Measurements from ENCODE around the gene TKFC.
"Not testable (repeated sequence)": the region's sequence is repeated elsewhere in the genome, so short reads cannot be mapped to it uniquely, and the experiment has no call there.

TKFC gene

GRCh38 chr11:61369372-61370348 lies 36.6 kb downstream of the TKFC start:
- FAIRE-seq, result no peak

DNA sequence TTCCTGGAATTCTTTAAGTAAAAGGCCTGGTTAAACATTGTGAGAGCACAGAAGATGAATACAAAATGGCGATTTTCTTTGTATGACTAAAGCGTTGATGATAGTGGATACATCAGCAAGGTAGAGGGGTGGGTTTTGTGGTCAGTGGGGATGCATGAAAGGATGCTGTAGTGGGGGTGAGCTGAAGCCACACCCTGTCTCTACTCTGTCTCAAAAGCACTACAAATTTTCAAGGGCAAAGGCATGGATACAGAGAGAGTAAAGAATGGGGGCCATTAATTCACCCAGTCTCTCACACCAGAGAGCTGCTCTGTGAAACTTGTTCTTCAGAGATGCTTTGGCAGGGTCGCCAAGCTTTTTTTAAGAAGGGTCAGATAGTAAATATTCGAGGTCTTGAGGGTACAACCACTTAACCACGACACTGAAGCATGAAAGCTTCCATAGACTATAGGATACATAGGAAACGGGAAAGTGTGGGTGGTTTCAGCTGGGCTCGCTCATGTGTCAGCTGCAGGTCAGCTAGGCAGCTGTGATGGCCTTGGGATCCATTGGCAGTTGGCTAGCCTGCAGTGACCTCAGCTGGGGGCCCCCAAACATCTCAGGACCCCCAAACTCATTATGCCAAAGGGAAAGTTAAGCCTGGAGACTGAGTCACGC lies 37.4 kb downstream of the TKFC start:
- no peak for FAIRE-seq

DNA sequence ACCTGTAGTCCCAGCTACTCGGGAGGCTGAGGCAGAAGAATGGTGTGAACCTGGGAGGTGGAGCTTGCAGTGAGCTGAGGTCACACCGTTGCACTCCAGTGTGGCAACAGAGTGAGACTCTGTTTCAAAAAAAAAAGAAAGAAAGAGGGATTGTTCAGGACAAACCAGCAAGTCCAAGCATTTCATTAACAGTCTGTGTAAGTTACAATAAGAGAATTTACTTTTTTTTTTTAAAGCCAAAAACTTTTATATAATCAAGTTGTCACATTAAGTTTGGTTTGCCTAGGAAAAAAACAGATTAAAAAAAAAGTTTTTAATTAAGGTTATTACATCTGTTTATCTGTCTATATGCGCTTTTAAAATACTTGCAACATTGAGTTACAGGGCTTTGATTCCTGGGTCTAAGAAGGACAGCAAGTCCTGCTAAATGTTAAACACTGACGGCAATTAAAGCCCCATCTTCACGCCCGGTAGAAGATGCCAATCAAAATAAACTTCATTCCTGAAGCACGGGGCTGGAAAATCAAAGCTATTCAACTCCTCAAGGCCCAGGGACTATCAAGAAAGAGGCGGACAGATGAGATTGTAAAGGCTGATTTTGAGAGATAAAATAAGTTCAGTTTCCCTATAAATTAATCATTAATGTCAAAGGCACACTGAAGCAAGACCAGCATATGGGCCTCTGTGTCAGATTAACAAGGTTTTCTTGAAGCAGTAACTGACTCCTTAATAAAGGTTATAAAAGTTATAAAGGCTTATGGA lies 39.8 kb downstream of the TKFC start:
- no peak for FAIRE-seq

DNA sequence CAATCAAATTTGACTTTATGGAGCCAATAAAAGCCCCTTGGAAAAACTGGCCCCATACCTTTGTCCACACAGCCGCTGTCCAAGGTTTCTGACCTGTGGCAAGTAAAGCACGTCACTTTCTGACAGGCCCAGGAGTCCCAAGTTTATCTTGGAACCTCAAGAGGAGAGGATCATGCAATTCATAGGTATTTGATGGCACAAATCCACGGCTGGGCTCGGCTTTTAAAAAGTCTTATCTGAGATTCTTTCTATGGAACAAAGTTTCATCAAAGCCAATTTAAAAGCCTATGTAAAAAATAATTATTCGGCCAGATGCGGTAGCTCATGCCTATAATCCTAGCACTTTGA lies 42.7 kb downstream of the TKFC start:
- FAIRE-seq, result no peak

DNA sequence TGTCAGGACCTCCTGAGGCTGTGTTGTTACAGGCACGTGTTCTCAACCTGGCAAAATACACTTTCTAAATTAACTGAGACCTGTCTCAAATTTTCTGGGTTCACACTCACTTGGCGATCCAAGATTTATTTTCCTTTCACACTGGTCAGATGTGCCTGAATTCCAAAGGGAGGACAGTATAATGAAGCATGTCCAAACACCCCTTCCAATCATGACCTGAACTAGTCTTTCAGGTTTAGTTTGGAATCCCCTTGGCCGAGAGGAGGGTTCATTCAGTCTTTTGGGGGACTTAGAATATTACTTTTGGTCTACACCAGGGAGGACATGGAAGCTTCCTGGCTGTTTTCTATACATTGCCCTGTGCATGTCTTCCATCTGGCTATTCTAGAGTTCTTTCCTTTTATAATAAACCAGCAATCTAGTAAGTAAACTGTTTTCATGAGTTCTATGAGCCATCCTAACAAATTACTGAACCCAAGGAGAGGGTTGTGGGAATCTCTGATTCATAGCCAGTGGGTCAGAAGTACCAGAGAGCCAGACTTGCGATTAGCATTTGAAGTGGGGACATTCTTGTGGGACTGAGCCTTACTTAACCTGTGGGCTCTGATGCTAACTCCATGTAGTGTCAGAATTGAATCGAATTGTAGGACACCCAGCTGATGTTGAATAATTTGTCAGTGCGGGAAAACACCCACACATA lies 44.6 kb downstream of the TKFC start:
- no peak for FAIRE-seq

DNA sequence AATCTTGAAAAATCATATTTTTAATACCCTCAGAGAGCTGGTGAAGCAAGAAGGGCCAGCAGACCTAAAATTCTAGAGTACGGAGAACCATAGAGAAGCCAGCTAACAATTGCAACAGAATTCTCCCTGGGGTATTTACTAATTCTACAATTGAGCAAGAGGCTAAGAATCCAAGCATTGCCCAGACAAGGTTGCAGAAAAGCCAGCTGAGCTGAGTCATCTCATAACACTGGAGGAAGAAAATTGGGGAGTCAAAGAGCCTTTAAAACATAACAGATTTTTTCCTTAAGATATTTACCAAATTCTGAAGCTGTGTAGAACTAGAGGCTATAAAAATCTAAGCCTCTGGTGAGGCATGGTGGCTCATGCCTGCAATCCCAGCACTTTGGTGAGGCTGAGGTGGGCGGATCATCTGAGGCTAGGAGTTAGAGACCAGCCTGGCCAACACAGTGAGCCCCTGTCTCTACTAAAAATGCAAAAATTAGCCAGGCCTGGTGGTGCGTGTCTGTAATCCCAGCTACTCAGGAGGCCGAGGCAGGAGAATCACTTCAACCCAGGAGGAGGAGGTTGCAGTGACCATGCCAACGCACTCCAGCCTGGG lies 45.8 kb downstream of the TKFC start:
- no peak for FAIRE-seq

DNA sequence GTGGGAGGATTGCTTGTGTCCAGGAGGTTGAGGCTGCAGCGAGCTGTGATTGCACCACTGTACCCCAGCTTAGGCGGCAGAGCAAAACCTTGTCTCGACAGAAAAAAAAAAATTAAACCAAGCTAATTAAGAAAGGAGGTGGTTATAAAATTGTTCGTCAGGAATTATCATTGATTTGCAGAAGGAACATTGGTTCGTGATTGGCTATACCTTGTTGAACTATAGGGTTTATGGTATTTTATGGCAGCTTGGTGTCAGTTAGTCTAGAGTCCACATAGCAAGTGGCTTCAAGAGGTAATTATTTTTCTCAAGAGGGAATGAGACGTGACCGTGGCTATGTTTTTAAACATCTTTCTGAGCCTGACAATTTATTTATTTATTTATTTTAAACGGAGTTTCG lies 47.9 kb downstream of the TKFC start:
- FAIRE-seq, result no peak

- FAIRE-seq, result not testable (repeated sequence)
Observed at GRCh38 chr11:61383859-61384258, 50.8 kb downstream of the TKFC start.

- no peak for FAIRE-seq
Observed at GRCh38 chr11:61384271-61385242, 51.5 kb downstream of the TKFC start.

DNA sequence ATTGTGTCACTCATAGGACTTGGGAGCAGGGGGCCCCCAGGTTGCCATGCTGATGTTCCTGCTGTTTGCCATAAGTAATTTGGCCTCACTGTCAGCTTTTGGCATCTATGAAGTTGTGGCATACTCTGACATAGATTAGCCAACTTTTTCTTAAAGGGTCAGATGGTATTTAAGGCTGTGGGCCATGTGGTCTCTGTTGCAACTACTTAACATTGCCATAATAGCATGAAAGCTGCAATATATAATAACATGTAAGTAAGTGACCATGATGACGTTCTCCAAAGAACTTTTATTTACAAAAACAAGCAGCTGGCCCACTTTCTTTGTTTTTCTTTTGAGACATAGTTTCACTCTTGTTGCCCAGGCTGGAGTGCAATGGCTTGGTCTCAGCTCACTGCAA lies 57.1 kb downstream of the TKFC start:
- no peak for FAIRE-seq

GRCh38 chr11:61392981-61393595 lies 60.1 kb downstream of the TKFC start:
- FAIRE-seq, result no peak

Data from colon (tissue), 2 donors.